H1 (cell line): ENCODE measurements around the gene OBSL1. TPM values are rescaled to one million over a fixed set of nuclear protein-coding genes. Genes with fewer than 3 reads are reported as not detected.
A peak's percentile ranks its signal among the peaks of the same experiment; 100 is the strongest.

ENCODE experiments used
- CTCF ChIA-PET: fragments of 300-600 bp; sonication (Branson Sonifier 250); formaldehyde crosslinking; loops from one replicate; lab custom pipeline; 2021; ENCODE audit not compliant: partially characterized antibody; lab: Charles Lee
- POLR2A ChIA-PET: fragments of 300-600 bp; sonication (Branson Sonifier 250); formaldehyde crosslinking; loops from one replicate; lab custom pipeline; 2021; ENCODE audit warnings: inconsistent platforms; ENCODE audit not compliant: partially characterized antibody; lab: Charles Lee
- DNase-seq, 2 experiments: peaks; one replicate each; pipeline versions ENCODE4 v3.0.0 to v3.0.0-alpha.2; 2010 to 2022; ENCODE audit warnings: low spot score in 2 of 2, low read depth in 1 of 2, mixed read lengths in 1 of 2
- FAIRE-seq: peaks from 2 replicates; lab custom pipeline; 2011; peaks lifted over from hg19 to GRCh38; lab: Jason Lieb, UNC
- H2AFZ ChIP-seq: 2 replicates; pipeline ENCODE4 v1.8.1; 2012; ENCODE audit warnings: low read length, inconsistent platforms
- H2AK5ac ChIP-seq: 2 replicates; pipeline ENCODE4 v1.6.1; 2013; ENCODE audit warnings: low read depth, low read length
- H2BK120ac ChIP-seq: replicated peaks from 2 replicates; pipeline ENCODE3; 2013; ENCODE audit warnings: low read depth, low read length, inconsistent platforms
- H2BK12ac ChIP-seq: 2 replicates; pipeline ENCODE4 v1.6.1; 2013; ENCODE audit warnings: low read depth, low read length
- H2BK15ac ChIP-seq: 2 replicates; pipeline ENCODE4 v1.6.1; 2013; ENCODE audit warnings: low read length
- H2BK20ac ChIP-seq: 2 replicates; pipeline ENCODE4 v1.6.1; 2013; ENCODE audit warnings: low read length
- H2BK5ac ChIP-seq: 2 replicates; pipeline ENCODE4 v1.6.1; 2013; ENCODE audit warnings: low read depth, low read length
- H3K14ac ChIP-seq: 2 replicates; pipeline ENCODE4 v1.6.1; 2013; ENCODE audit warnings: inconsistent platforms; ENCODE audit not compliant: insufficient read length
- H3K18ac ChIP-seq: 2 replicates; pipeline ENCODE4 v1.6.1; 2013; ENCODE audit warnings: low read length; ENCODE audit errors: extremely low read depth
- H3K23ac ChIP-seq: 2 replicates; pipeline ENCODE4 v1.6.1; 2013; ENCODE audit warnings: inconsistent platforms; ENCODE audit not compliant: insufficient read length
- H3K23me2 ChIP-seq: 2 replicates; pipeline ENCODE4 v1.6.1; 2013; ENCODE audit warnings: low read depth, low read length
- H3K27ac ChIP-seq: 2 replicates; pipeline ENCODE4 v1.6.1; 2011; ENCODE audit warnings: low read depth, low read length, inconsistent platforms
- H3K27me3 ChIP-seq, 4 experiments: replicated peaks in 1 of 4; 1 replicate in 1 of 4; 2 replicates in 3 of 4; pipeline versions ENCODE4 v1.6.1 to v1.8.1; 2011 to 2013; ENCODE audit warnings: low read length in 3 of 4, mild to moderate bottlenecking in 3 of 4, inconsistent platforms in 2 of 4, mixed read lengths in 2 of 4, moderate library complexity in 1 of 4; ENCODE audit not compliant: control insufficient read depth in 3 of 4, insufficient read depth in 3 of 4; ENCODE audit errors: extremely low read depth in 1 of 4
- H3K36me3 ChIP-seq, 4 experiments: 2 replicates each; pipeline versions ENCODE4 v1.6.1 to v1.8.1; 2011 to 2013; ENCODE audit warnings: mild to moderate bottlenecking in 4 of 4, low read length in 3 of 4, moderate library complexity in 2 of 4, control low read depth in 1 of 4, inconsistent platforms in 1 of 4; ENCODE audit not compliant: insufficient read depth in 4 of 4, control insufficient read depth in 2 of 4
- H3K4ac ChIP-seq: replicated peaks from 2 replicates; pipeline ENCODE3; 2013; ENCODE audit warnings: low read length, low read depth, mixed read lengths, inconsistent platforms; ENCODE audit not compliant: insufficient read length
- H3K4me1 ChIP-seq, 4 experiments: replicated peaks in 1 of 4; 1 replicate in 1 of 4; 2 replicates in 3 of 4; pipeline versions ENCODE4 v1.6.1 to v1.8.1; 2011 to 2013; ENCODE audit warnings: low read length in 3 of 4, inconsistent platforms in 2 of 4, mixed read lengths in 1 of 4; ENCODE audit not compliant: insufficient read depth in 4 of 4, control insufficient read depth in 3 of 4
- H3K4me2 ChIP-seq, 2 experiments: 2 replicates each; pipeline versions ENCODE4 v1.6.1 to v1.8.1; 2011 to 2013; ENCODE audit warnings: low read depth in 2 of 2, low read length in 2 of 2, control low read depth in 1 of 2, inconsistent platforms in 1 of 2, mild to moderate bottlenecking in 1 of 2; ENCODE audit not compliant: insufficient read depth in 1 of 2
- H3K4me3 ChIP-seq, 4 experiments: fragments of 200-600, 300-600 bp in 1 of 4; sonication (generic), shearing (Covaris generic), sonication (Bioruptor Twin) in 1 of 4; 2 replicates each; pipeline versions ENCODE4 v1.5.1 to v1.8.1; 2011 to 2016; ENCODE audit warnings: low read length in 4 of 4, low read depth in 3 of 4, control low read depth in 2 of 4, inconsistent platforms in 2 of 4, mild to moderate bottlenecking in 2 of 4, mixed read lengths in 1 of 4, moderate library complexity in 1 of 4; ENCODE audit not compliant: insufficient read depth in 2 of 4; ENCODE audit errors: extremely low read depth in 1 of 4
- H3K56ac ChIP-seq: replicated peaks from 2 replicates; pipeline ENCODE3; 2013; ENCODE audit warnings: low read depth, mild to moderate bottlenecking, mixed read lengths, low read length, inconsistent platforms; ENCODE audit not compliant: insufficient read length
- H3K79me1 ChIP-seq: 2 replicates; pipeline ENCODE4 v1.6.1; 2013; ENCODE audit warnings: low read depth, low read length, control low read depth
- H3K79me2 ChIP-seq, 2 experiments: 2 replicates each; pipeline versions ENCODE4 v1.6.1 to v1.8.1; 2012 to 2013; ENCODE audit warnings: low read length in 2 of 2, mild to moderate bottlenecking in 2 of 2, inconsistent platforms in 1 of 2; ENCODE audit not compliant: insufficient read depth in 2 of 2, control insufficient read depth in 1 of 2
- H3K9ac ChIP-seq, 4 experiments: replicated peaks in 1 of 4; 1 replicate in 1 of 4; 2 replicates in 3 of 4; pipeline versions ENCODE4 v1.6.1 to v1.8.1; 2011 to 2013; ENCODE audit warnings: low read depth in 3 of 4, low read length in 3 of 4, control low read depth in 2 of 4, mild to moderate bottlenecking in 2 of 4, moderate library complexity in 2 of 4, inconsistent platforms in 1 of 4; ENCODE audit errors: extremely low read depth in 1 of 4
- H3K9me3 ChIP-seq, 2 experiments: 2 replicates each; pipeline versions ENCODE4 v1.6.1 to v1.8.1; 2012 to 2013; ENCODE audit warnings: mild to moderate bottlenecking in 2 of 2, moderate library complexity in 2 of 2, control low read depth in 1 of 2, inconsistent platforms in 1 of 2, low read depth in 1 of 2, low read length in 1 of 2, mixed read lengths in 1 of 2; ENCODE audit not compliant: insufficient read depth in 2 of 2
- H4K20me1 ChIP-seq, 2 experiments: replicated peaks in 1 of 2; 2 replicates each; pipeline versions ENCODE3 to v1.8.1; 2011 to 2013; ENCODE audit warnings: inconsistent platforms in 2 of 2, low read length in 2 of 2, mild to moderate bottlenecking in 1 of 2; ENCODE audit not compliant: insufficient read depth in 2 of 2, control insufficient read depth in 1 of 2
- H4K5ac ChIP-seq: 2 replicates; pipeline ENCODE4 v1.6.1; 2013; ENCODE audit warnings: low read length, low read depth, mixed read lengths, inconsistent platforms; ENCODE audit not compliant: insufficient read length
- H4K8ac ChIP-seq: 2 replicates; pipeline ENCODE4 v1.8.0; 2013; ENCODE audit warnings: mild to moderate bottlenecking, moderate library complexity, low read length, inconsistent platforms; ENCODE audit not compliant: insufficient read depth; ENCODE audit errors: extremely low read depth
- H4K91ac ChIP-seq: replicated peaks from 2 replicates; pipeline ENCODE3; 2013; ENCODE audit warnings: low read length, mixed read lengths, inconsistent platforms; ENCODE audit not compliant: insufficient read length
- JUND ChIP-seq: IDR thresholded peaks from 2 replicates; pipeline ENCODE4 v1.6.1; 2011; ENCODE audit warnings: mild to moderate bottlenecking, improper control_type of control experiment, low read length
- POLR2A ChIP-seq, 2 experiments: IDR thresholded peaks; 1 replicate in 1 of 2; 2 replicates in 1 of 2; pipeline ENCODE4 v1.6.1; 2011; ENCODE audit warnings: low read depth in 2 of 2, low read length in 2 of 2, mild to moderate bottlenecking in 2 of 2; ENCODE audit errors: control extremely low read depth in 1 of 2
- POLR2AphosphoS5 ChIP-seq: IDR thresholded peaks from 2 replicates; pipeline ENCODE4 v1.6.1; 2011; ENCODE audit warnings: low read depth, low read length
- WGBS, 2 experiments: shearing (Covaris generic) in 1 of 2; methylation state at CpG; one replicate each; pipeline versions ENCODE4 v1.1.6 to v1.1.7; 2013 to 2015; ENCODE audit warnings: low lambda C conversion rate in 2 of 2, mixed read lengths in 2 of 2, inconsistent platforms in 1 of 2, low coverage in 1 of 2, missing lambda C conversion rate in 1 of 2; ENCODE audit not compliant: insufficient replicate concordance in 2 of 2, insufficient coverage in 1 of 2, insufficient read length in 1 of 2; ENCODE audit errors: extremely low coverage in 1 of 2, missing lambda C conversion rate in 1 of 2; 5-methylcytosine and 5-hydroxymethylcytosine counted together
- polyA plus RNA-seq, 7 experiments: library from polyadenylated mRNA; depleted of rRNA in 3 of 7; stranded (reverse) in 5 of 7; unstranded in 2 of 7; fragments of >200 nt in 5 of 7; fragments of 200-250 nt in 2 of 7; gene quantifications; 1 replicate in 5 of 7; 2 replicates in 1 of 7; 4 replicates in 1 of 7; pipeline versions ENCODE4 v1.2.1 to v1.2.3, GENCODE V29; 2011 to 2013; ENCODE audit warnings: missing spikeins in 2 of 7, mixed read lengths in 2 of 7
- total RNA-seq: library from RNA; stranded (reverse); fragmentation: NEBNext Ultra II Directional; extraction: Animal tissue kit (Norgen Biotek cat#: 25700); gene quantifications from 2 replicates; pipeline ENCODE4 v1.2.1, GENCODE V29; 2021

OBSL1 gene
- total and polyA plus RNA-seq, 2 of the 8 experiments (the other 6 are each of a cell fraction or from before 2014, with no cell fraction given), result 116 to 127 TPM

GRCh38 chr2:219561179-219562048, 9.9 kb downstream of the OBSL1 start:
- Histone ChIP-seq H3K4me3 (no peak overlapping the region), H4K91ac (peak overlapping the region; percentile 92), H2BK5ac (peak overlapping the region; percentile 97), H3K79me1 (0 out of 2 replicates have a peak, but pooled peaks cover 2% of the 10 kb centered on the region), H2BK20ac (peak overlapping the region; percentile 97; the same call in 1 of the 2 replicates), H2BK15ac (peak overlapping the region; percentile 98), H3K23me2 (no peaks in the 10 kb centered on the region), H2BK12ac (peak overlapping the region; percentile 100), H3K4ac (peak overlapping the region; percentile 98), H3K14ac (no peak overlapping the region), H2BK120ac (no peak overlapping the region), H3K9me3 (no peaks in the 10 kb centered on the region), H3K27me3 (no peaks in the 10 kb centered on the region), H4K8ac (no peak overlapping the region; the same call in 1 of the 2 replicates), H3K4me1 (peaks cover 6 to 53% (median 46%) of the 10 kb centered on the region in 4 experiments), H2AFZ (no peak overlapping the region), H3K27ac (peak overlapping the region; percentile 16; the same call in 1 of the 2 replicates), H3K56ac (no peak overlapping the region), H4K5ac (no peak overlapping the region), H3K36me3 (peaks cover 0 to 32% (median 9%) of the 10 kb centered on the region in 4 experiments; a peak in 6 of 8 replicates), H3K4me2 (peak overlapping the region; percentile 14 to 28; a peak in 3 of 4 replicates), H3K23ac (no peak overlapping the region), H3K9ac (no peak overlapping the region; a peak in 2 of 7 replicates), H4K20me1 (no peaks in the 10 kb centered on the region), H2AK5ac (peak overlapping the region; percentile 97; the same call in 1 of the 2 replicates), H3K18ac (peak overlapping the region; percentile 95), H3K79me2 (peaks cover 0 to 4% of the 10 kb centered on the region in 2 experiments; a peak in 1 of 4 replicates)
- ChIA-PET CTCF (interaction anchor here (0.9 to 19.7 kb wide), 40 partner anchors 10 to 208 kb away, joined by 3 to 293 read pairs (median 5); partner anchors contain the start of genes CHPF, DNPEP, INHA and OBSL1), POLR2A (interaction anchor here (0.8 to 17.5 kb wide), 17 partner anchors 8 to 140 kb away, joined by 3 to 293 read pairs (median 5); partner anchors contain the start of genes CHPF, INHA, OBSL1 and STK11IP)
- no peak for FAIRE-seq
- DNase-seq, result no peak
- WGBS, 2 experiments, result 83% methylated on average over 24 of the region's 24 CpGs; no CpG with 5 or more reads in 1 of the 2 experiments
- TF ChIP-seq POLR2AphosphoS5 (peak; percentile 46; the same call in 1 of the 2 replicates), JUND (no peak), POLR2A (IDR thresholded peaks at IDR 0.05; ENCODE audit: control extremely low read depth in 1 of 2, low read depth in 2 of 2, low read length in 2 of 2) (peak in 1 of 2 experiments; percentile 69; a peak in 1 of 3 replicates)
